ENCODE data around the gene OLR1.
A peak's percentile ranks its signal among the peaks of the same experiment; 100 is the strongest.
"Not testable (repeated sequence)": the region's sequence is repeated elsewhere in the genome, so short reads cannot be mapped to it uniquely, and the experiment has no call there.

The OLR1 gene

GRCh38 chr12:10190558-10191388, 18.8 kb upstream of the OLR1 start:
- peak; percentile 42 for DNase-seq

GRCh38 chr12:10189653-10190052, 17.7 kb upstream of the OLR1 start:
- DNase-seq = no peak

GRCh38 chr12:10186958-10187357, 15.0 kb upstream of the OLR1 start:
- DNase-seq = not testable (repeated sequence)

GRCh38 chr12:10186299-10186698, 14.4 kb upstream of the OLR1 start:
- no peak for DNase-seq

GRCh38 chr12:10184261-10184843, 12.4 kb upstream of the OLR1 start:
- DNase-seq = no peak

- no peak for DNase-seq
Measured at GRCh38 chr12:10182354-10183049, 10.6 kb upstream of the OLR1 start.

- no peak for DNase-seq
Measured at GRCh38 chr12:10179776-10180181, 7.8 kb upstream of the OLR1 start.

- DNase-seq = no peak
Measured at GRCh38 chr12:10178821-10179220, 6.9 kb upstream of the OLR1 start, which contains the start of gene TMEM52B. TSS of gene TMEM52B (plus strand) at chr12:10179032. CDS start at chr12:10179575, 543 bp downstream.

GRCh38 chr12:10175846-10176636, 4.1 kb upstream of the OLR1 start:
- DNase-seq = no peak

- no peak for DNase-seq
Measured at GRCh38 chr12:10174986-10175614, 3.2 kb upstream of the OLR1 start.

- no peak for DNase-seq
Measured at GRCh38 chr12:10170216-10170615, 1.7 kb downstream of the OLR1 start.

GRCh38 chr12:10169104-10169503, 2.8 kb downstream of the OLR1 start:
- DNase-seq = no peak

- DNase-seq = no peak
Measured at GRCh38 chr12:10167599-10167998, 4.3 kb downstream of the OLR1 start.

- no peak for DNase-seq
Measured at GRCh38 chr12:10165421-10165820, 6.5 kb downstream of the OLR1 start.

GRCh38 chr12:10163084-10163483, 8.8 kb downstream of the OLR1 start:
- no peak for DNase-seq

- no peak for DNase-seq
Measured at GRCh38 chr12:10160617-10161385, 11.1 kb downstream of the OLR1 start.

GRCh38 chr12:10159280-10159679, 12.7 kb downstream of the OLR1 start:
- no peak for DNase-seq

GRCh38 chr12:10158406-10158805, 13.5 kb downstream of the OLR1 start:
- DNase-seq = no peak

- no peak for DNase-seq
Measured at GRCh38 chr12:10155966-10156365, 16.0 kb downstream of the OLR1 start.

- DNase-seq = no peak
Measured at GRCh38 chr12:10154145-10154496, 17.8 kb downstream of the OLR1 start.

- peak; percentile 52 for DNase-seq
Measured at GRCh38 chr12:10153271-10154144, 18.4 kb downstream of the OLR1 start.
